WTC11 (cell line): ENCODE data around the gene FBXW2.

Experiments used
- ESRRA ChIP-seq: sonication (generic); formaldehyde crosslinking; IDR thresholded peaks from 2 replicates; pipeline ENCODE4 v1.8.1; 2022; ENCODE audit warnings: mild to moderate bottlenecking, missing genetic modification reagents, borderline replicate concordance
- GABPB1 ChIP-seq: sonication (generic); formaldehyde crosslinking; IDR thresholded peaks from 2 replicates; pipeline ENCODE4 v1.8.1; 2023; ENCODE audit warnings: mild to moderate bottlenecking, missing genetic modification reagents
- SMAD4 ChIP-seq: sonication (generic); formaldehyde crosslinking; IDR thresholded peaks from 2 replicates; pipeline ENCODE4 v1.8.0; 2022; ENCODE audit warnings: mild to moderate bottlenecking, missing genetic modification reagents
- ZNF423 ChIP-seq: fragments of 250-450 bp; sonication (Bioruptor Pico); IDR thresholded peaks from 2 replicates; pipeline ENCODE4 v2.1.2; 2022; ENCODE audit warnings: mild to moderate bottlenecking, moderate library complexity
- TF ChIP-seq, protein P1 (sequence below): fragments of 200-600 bp; IDR thresholded peaks from 2 replicates; pipeline ENCODE4 v1.8.0; 2022; ENCODE audit warnings: antibody characterized with exemption

DNA sequence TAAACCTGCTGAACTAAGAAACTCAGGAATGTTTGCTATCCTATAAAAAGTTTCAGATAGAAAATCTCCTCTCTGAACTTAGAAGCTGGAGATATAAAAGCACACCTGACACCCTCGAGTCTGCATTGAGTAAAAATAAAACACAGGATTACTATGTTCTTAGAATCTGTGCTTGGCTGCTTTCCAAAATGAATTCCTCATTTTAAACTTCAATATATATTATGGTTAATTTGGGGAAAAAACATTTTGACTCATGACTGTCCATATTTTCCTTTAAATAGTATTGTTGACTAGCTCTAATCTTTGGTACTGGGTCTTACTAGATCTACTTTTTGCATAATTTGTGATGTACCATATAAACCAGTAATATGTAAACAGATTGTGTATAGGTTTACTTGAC, 36.7 kb downstream of the FBXW2 start:
- TF ChIP-seq, protein P1, sequence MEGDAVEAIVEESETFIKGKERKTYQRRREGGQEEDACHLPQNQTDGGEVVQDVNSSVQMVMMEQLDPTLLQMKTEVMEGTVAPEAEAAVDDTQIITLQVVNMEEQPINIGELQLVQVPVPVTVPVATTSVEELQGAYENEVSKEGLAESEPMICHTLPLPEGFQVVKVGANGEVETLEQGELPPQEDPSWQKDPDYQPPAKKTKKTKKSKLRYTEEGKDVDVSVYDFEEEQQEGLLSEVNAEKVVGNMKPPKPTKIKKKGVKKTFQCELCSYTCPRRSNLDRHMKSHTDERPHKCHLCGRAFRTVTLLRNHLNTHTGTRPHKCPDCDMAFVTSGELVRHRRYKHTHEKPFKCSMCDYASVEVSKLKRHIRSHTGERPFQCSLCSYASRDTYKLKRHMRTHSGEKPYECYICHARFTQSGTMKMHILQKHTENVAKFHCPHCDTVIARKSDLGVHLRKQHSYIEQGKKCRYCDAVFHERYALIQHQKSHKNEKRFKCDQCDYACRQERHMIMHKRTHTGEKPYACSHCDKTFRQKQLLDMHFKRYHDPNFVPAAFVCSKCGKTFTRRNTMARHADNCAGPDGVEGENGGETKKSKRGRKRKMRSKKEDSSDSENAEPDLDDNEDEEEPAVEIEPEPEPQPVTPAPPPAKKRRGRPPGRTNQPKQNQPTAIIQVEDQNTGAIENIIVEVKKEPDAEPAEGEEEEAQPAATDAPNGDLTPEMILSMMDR: no peak
- TF ChIP-seq SMAD4 (CRISPR knock-in tag) (no peak), ZNF423 (no peak), ESRRA (CRISPR knock-in tag) (no peak), GABPB1 (no peak)
